Stimulated activated CD8-positive, alpha-beta memory T cell treated with anti-CD3 and anti-CD28 coated beads, Interleukin-7, amount 100 ng/mL, for 48 hours (primary cell): Measurements from ENCODE around the gene CADM4.
"Not testable (repeated sequence)": the region's sequence is repeated elsewhere in the genome, so short reads cannot be mapped to it uniquely, and the experiment has no call there.

Source experiments
- DNase-seq, 2 donors: peaks; one replicate each; pipeline ENCODE4 v3.0.0-alpha.2; 2020; ENCODE audit warnings: low read depth in 1 of 2; ENCODE audit errors: extremely low read depth in 1 of 2

Gene CADM4

GRCh38 chr19:43664018-43664417, 24.4 kb upstream of the CADM4 start:
- no peak for DNase-seq

GRCh38 chr19:43662487-43662886, 22.8 kb upstream of the CADM4 start:
- DNase-seq, result no peak

- no peak for DNase-seq
These were observed 21.3 kb upstream of the CADM4 start for GRCh38 chr19:43660971-43661360.

GRCh38 chr19:43660301-43660970, 20.8 kb upstream of the CADM4 start:
- DNase-seq, result no peak

- DNase-seq, result no peak
These were observed 18.8 kb upstream of the CADM4 start for GRCh38 chr19:43658494-43658893.

GRCh38 chr19:43658001-43658400, 18.4 kb upstream of the CADM4 start:
- no peak for DNase-seq

- DNase-seq, result no peak
These were observed 16.8 kb upstream of the CADM4 start for GRCh38 chr19:43656436-43656835.

GRCh38 chr19:43652546-43652874, 12.9 kb upstream of the CADM4 start:
- DNase-seq, result no peak

- DNase-seq, result no peak
These were observed 12.3 kb upstream of the CADM4 start for GRCh38 chr19:43651758-43652545.

GRCh38 chr19:43650276-43650675, 10.6 kb upstream of the CADM4 start:
- not testable (repeated sequence) for DNase-seq

- DNase-seq, result no peak
These were observed 9.9 kb upstream of the CADM4 start for GRCh38 chr19:43649514-43649913.

GRCh38 chr19:43648633-43649032, 9.0 kb upstream of the CADM4 start:
- no peak for DNase-seq

GRCh38 chr19:43644181-43644580, 4.5 kb upstream of the CADM4 start:
- DNase-seq, result no peak

- DNase-seq, result no peak
These were observed 3.7 kb upstream of the CADM4 start for GRCh38 chr19:43643326-43643725.

GRCh38 chr19:43642531-43642930, 2.9 kb upstream of the CADM4 start:
- no peak for DNase-seq

- DNase-seq, result no peak
These were observed 1.7 kb upstream of the CADM4 start for GRCh38 chr19:43641333-43641732.

GRCh38 chr19:43640424-43640757, 741 bp upstream of the CADM4 start:
- DNase-seq, result no peak

- DNase-seq, result no peak
These were observed 593 bp downstream of the CADM4 start for GRCh38 chr19:43638995-43639518.

- no peak for DNase-seq
These were observed 1.2 kb downstream of the CADM4 start for GRCh38 chr19:43638214-43638994.

GRCh38 chr19:43636121-43636683, 3.4 kb downstream of the CADM4 start:
- no peak for DNase-seq

- not testable (repeated sequence) for DNase-seq
These were observed 4.1 kb downstream of the CADM4 start for GRCh38 chr19:43635561-43635940.
